ENCODE data around the gene ERP27.

The ERP27 gene

DNA sequence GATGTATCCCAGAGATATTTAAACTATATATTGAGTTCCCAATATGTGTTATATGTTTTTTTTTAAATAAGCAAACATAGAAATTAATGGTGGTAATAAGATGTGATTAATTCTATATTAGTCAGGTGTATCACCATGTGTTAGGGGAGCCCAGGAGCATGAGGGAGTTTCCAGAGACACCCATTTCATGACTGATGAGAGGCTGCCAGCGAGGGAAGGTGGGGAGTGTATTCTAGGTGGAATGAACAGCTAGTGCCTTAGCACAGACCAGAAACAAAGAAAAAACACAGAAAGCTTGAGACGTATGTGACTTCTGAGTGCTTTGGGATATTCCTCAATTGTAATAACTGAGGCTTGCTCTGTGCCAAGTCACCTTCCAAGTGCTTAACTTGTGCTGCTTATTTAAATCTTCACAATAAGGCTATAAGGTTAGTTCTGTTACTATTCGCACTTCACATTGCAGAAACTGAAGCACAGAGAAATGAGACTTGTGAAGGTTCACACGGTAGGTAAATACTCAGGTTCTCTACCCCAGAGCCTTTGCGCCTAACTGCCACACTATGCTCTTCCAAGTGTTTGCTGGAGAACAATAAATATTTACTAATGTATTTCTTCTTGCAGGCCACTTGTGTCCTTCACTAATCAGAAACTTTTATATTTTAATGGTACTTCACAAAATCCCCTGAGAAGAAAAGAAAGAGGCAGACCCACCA lies 34.8 kb downstream of the ERP27 start:
- no peak for DNase-seq (ENCODE audit: low read depth)

DNA sequence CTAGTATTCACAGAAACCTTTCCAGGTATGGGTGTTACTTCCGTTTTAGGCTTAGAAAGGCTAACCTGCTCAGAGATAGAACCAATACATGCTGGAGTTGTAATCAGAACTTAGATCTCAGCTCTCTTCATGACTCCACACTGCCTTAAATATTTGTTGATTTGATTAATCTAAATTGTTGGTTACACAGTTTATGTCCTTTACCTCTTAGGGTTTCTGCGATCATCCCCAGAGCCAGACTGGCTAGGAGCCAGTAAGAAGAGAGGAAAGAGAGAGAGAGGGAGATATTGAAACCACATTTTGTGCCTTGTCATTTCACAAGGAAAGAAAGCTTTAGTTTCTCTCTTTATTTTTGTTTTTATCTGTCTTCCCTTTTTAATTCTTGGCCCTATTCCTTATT lies 35.9 kb downstream of the ERP27 start:
- DNase-seq (ENCODE audit: low read depth) = no peak

DNA sequence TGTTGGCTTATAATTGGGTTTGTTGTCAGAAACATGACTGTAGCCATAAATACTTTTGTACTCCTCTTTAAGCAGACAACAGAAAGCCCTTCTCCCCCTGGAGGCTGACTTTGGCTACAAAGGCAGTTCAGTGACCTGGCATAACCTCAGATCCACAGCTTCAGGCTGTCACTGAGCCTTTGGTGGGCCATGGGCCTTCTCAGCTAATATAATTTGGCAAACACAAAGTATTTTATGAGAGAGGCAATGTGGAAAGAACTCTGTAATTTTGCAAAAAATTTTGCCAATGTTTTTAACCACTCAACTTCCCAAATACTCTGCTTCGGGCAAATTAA lies 37.1 kb downstream of the ERP27 start:
- no peak for DNase-seq (ENCODE audit: low read depth)

DNA sequence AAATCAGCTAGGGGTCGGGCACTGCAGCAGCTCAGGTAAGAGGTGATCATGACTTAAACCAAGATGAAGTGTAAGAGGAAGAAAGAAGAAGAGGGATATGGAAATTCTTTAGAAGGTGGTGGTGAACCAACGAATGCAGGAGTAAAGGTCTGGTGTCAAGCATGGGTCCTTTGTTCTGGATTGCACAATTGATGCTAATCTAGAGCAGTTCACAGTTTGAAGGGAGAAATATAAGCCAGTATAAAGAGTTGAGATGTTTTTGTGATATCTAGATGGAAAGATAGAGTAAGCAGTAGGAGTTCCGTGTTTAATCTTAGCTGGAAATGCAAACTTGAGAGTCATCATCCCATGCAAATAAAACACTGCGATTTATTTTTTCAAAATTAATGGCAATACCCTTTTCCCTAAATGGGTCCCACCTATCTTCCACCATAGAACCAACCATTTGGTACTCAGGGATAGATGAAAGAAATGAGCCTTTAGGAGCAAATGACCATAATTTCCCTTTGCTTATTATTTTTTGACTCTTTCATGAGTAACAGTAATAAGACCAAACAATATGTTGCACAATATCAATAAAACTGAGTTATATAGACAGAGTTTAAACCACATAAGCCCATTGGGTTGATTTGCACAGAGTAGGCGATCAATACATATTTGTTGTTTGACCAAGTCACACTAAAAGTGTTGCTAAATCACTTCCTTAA lies 37.7 kb downstream of the ERP27 start:
- DNase-seq (ENCODE audit: low read depth) = no peak

DNA sequence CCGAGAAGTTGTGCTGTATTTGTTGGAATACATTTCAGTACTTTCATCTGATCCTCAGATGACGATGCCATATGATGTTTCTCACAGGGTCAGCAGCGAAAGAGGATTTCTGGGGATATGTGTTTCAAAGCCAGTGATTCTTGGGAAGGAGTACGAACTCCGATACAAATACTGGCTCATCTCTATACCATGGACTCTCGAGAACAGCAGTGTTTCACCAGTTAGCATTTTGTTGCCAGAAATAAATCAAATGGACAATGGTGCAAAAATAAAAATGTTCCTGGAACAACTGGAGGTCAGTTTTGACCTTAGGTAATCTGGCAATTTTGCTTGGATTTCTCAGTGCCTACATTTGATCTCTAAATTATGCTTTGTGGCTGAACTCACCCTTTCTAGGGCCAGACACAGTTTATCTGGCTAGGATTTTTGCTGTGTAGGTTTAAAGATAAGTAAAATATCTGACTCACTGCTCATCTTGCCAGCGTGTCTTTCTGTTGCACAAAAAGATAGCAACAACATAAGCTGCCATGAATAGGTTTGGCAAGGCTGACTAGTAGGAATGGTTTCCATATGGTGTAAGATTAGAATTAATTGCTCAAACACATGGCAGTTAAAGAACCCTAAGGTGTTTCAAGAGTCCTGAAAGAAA lies 41.7 kb downstream of the ERP27 start:
- DNase-seq (ENCODE audit: low read depth) = no peak

DNA sequence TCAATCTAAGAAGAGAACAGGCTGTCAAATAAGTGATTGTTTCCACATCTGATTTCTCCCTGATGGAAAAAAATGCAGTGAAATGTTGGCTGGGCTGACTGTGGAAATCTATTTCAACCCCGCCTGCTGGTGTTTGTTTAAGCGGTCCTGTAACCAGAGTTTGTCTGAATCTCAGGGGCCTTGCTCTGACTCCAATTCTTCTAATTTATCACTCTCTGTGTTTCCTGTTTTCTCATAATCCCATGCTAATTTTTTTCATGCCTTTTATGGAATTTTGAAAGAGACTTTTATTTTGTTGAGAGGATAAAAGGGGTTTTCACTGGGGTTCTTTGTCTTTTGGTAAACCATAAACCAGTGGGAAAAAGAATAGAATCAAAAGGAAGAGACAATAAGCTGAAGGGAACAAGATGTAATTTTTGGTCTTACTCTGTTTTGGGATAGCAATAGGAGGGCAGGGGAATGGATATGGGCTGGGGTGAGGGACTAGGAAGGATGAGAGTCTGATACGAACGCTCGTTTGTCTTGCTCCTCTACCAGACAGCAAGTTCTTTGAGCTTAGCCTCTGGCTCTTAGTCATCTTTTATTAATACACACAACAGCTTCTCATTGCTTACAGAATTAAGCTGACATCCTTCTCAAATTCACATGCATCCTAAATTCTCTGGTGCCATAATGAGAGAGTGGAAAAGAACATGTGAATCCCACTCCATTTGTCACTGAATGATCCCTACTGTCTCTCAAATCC lies 44.7 kb downstream of the ERP27 start:
- DNase-seq (ENCODE audit: low read depth) = no peak

DNA sequence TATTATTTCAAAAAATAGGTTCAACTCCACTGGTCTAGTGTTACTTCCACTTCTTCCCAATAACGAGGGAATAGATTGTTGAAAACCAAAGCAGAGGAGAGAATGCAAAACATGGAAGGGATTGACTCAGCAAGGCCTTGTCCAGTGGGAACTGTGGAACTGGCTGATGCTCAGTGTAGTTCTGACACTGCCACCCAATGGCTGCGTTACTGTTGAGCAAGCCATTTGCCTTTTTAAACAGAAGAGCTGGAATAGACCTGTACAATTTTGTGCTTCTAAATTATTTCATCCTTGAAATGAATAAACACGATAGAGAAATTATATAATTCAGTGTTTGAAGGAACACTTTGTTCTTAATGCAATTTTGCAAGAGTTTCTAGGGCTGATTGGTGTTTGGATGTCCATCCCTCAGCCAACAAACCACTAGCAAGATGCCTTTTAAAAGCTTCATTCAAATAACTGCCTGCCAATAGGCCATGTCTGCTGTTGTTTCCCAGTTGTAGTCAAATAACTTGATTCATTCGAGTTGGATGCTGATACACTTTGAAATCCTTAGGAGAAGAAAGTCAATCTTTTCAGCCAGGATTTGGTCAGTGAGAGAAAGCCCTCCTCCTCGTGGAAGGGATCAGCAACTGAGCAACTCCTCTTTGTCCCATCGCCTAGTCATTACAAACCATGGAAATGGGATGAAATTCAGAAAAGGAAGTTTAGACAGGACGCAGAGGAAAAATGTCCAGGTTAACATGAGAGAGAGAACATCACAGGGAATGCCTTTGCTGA lies 45.4 kb downstream of the ERP27 start:
- no peak for DNase-seq (ENCODE audit: low read depth)

DNA sequence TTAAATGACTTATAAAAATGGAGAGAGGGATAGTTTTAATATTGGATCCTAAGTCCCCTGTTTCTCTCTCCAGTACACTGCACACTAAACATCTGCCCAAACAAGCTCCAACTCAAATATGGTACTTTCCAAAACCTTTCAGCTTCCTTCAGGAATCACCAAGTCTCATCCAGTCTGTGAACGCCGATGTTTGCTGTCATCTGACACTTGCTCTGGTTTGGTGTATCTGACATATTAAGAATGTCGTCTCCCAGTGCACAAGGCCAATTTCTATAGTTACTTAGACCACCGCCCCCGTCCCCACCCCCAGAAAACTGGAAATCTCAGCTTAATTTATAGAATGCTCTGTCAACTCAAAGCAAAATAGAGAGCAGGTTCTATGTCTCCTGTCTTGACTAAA lies 47.6 kb downstream of the ERP27 start:
- no peak for DNase-seq (ENCODE audit: low read depth)

DNA sequence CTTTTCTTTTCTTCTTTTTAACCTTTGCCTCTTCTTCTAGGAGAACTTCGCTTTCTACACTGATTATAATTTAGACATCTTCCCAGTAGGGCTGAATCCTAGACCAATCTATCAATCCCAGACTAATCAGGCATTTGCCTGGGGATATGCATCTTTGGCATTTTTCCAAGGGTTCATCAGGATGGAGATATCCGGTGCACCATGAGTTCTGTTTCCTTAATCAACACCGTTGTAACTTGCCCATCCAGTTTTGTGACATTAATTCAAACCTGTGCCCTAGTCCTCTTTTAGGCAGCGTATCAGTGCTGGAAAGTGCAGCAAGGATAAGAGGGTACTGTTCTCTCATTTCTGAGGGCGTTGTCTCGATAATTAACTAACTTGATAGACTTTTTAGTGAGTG lies 52.1 kb downstream of the ERP27 start:
- no peak for DNase-seq (ENCODE audit: low read depth)

DNA sequence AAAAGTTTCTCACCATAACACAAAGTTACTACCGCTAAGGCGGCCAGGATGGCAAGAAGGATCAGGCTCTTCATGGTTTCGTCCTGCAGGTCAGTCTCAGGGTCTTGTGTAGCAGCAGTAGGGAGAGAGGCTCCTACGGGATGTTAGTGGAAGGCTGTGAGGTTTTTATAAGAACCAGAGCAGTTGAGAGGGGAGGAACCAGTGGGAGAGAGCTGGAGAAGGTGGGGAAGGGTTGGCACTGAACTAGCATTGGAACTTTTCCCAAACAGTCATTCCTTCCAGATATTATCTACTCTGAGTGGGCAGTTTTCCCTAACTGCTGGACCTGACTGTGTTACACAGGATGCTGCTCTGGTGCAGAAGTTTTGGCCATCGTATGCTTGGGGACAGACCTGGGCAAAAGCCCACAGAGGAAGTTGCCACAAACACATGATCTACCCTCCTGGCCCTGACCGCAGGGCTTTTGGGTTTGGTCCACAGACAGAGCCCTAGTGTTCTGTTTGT lies 52.6 kb downstream of the ERP27 start, which contains the start of gene MGP:
MGP (minus strand) TSS at position 137 of the 504 bp plus-strand sequence; CDS start at position 74, 63 bp downstream.
- DNase-seq (ENCODE audit: low read depth) = no peak

DNA sequence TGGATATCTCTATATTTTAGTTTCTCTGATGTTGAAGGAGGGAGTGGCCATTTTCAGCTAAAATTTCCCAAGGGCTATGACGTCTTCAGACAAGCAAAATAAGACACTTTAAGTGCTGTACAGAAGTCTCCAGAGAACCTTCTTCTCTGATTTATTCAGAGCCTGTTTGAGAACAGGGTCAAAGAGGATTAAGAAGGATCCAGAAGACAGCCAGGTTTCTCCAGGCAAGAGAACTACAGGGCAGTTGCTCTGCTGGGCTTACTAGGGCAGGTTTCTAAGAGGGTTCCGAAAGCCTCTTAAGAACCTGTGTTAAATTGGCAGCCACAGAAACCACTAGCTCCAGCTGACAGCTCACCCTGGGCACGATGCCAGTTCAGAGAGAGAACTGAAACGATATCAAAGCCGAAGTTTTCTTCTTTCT lies 53.9 kb downstream of the ERP27 start:
- peak; percentile 77 for DNase-seq (ENCODE audit: low read depth)

DNA sequence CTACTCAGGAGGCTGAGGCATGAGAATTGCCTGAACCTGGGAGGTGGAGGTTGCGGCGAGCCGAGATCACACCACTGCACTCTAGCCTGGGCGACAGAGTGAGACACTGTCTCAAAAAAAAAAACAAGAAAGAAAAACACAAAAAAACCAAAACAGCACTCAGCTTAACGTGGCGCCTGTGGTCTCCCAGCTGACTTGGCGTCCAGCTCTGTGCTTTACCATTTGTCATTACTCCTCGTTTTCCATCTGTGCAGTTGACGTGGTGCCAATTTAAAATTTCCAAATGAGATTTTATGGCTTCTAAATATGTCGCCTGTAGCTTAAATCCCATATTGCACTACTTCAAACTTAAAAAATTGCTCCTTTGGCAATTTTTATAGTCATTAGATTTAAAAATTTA lies 54.7 kb downstream of the ERP27 start:
- no peak for DNase-seq (ENCODE audit: low read depth)

DNA sequence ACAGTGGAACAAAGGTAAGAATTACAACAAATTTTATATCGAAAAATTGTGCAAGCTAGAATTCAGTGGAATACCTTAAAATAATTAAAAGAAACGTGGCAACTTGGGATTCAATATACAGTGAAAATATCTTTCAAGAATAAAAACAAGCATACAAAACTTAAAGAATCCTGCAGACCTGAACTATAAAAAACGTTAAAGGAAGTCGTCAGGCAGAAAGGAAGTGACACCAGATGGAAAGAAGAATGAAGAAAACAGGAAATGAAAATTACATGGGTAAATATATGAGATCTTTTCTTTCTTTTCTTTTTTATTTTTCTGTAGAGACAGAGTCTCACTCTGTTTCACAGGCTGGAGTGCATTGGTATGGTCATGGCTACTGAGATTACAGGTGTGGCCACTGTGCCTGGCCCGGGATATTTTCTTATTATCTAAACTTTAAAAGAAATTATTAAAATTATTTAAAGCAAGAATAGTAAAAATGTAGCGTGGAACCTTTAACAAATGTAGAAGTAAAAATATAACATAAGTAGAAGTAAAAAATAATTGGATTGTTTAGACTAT lies 57.4 kb downstream of the ERP27 start:
- DNase-seq (ENCODE audit: low read depth) = no peak

DNA sequence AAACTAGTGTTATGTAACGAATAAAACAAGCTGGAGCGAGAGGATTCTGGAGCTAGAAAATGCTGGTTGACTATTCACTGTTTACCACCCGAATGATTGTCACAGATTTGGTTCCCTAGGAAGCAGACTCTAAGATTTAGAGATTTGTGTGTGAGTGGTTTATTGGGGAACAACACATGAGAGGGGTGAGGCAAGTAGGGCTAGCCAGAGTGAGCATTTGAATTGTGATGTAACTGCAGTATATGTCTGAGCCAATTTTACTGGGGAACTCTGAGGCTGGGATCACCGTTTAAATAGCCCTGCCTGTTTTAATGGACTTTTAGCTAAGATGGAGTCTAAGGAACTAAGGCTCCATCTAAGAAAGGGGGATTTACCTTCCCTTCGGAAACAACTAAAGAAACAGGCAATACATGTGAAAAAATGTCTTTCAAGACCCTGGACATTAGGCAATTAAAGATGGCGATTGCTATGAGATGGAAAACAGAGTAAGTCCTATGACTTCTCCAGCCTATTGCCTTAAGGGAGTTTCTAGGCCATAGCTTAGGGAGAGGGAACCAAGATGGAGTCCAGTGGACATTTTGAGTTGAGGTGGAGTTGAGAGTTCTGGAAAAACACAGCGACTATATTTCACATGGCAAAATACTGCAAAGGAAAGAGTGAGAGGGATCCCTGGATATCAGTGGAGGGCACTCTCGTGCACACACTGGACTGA lies 59.0 kb downstream of the ERP27 start:
- no peak for DNase-seq (ENCODE audit: low read depth)

DNA sequence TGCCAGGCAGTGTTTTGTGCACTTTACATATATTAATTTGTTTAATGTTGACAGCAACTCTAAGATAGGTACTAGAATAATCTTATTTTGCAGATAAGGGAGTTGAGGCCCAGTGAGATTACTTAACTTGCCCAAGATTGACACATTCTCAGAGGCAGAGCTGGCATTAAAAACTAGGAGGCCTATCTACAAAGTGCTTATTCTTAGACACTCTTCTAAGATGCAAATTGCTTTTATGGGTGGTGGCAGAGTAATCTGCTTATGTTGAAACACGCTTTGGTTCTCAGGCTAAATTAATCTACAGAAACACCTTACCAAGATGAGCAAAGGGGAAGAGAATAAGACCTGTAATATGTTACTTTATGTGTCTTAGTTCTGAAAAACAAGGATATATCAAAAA lies 59.8 kb downstream of the ERP27 start:
- DNase-seq (ENCODE audit: low read depth) = no peak

DNA sequence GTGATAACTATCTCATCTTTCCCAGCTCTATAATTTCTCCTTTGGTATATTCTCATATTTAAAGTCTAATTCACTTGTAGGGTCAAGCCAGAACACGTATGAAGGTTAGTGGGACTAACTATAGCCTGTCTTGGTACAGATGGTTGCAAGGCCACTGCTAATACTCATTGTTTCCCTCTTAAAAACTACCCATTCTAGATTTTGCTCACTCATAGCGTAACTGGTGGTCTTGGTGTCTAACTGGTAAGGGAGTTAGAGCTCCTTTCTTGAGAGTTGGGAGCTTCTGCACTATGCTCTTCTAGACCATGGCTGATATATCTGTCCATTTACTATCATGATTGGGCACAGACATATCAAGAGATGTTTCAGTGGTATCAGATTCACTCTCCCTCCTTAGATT lies 61.5 kb downstream of the ERP27 start:
- DNase-seq (ENCODE audit: low read depth) = no peak

DNA sequence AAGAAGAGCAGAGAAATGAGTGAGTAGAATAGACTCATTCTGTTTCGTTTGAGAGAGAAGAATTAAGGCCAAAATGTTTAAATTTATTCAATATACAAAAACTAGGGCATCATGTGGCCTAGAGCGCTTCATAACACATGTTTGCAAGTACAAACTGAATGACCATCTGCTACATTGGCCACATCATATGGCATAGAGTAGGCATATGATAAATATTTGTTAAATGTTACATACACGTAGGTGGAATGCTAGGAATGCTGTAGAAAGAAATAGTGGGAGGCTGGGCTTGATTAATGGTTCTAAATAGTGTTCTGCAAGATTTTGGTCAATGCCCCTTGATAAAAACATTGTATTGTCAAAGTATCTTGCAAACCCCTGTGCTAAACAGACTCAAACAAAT lies 63.5 kb downstream of the ERP27 start:
- no peak for DNase-seq (ENCODE audit: low read depth)

DNA sequence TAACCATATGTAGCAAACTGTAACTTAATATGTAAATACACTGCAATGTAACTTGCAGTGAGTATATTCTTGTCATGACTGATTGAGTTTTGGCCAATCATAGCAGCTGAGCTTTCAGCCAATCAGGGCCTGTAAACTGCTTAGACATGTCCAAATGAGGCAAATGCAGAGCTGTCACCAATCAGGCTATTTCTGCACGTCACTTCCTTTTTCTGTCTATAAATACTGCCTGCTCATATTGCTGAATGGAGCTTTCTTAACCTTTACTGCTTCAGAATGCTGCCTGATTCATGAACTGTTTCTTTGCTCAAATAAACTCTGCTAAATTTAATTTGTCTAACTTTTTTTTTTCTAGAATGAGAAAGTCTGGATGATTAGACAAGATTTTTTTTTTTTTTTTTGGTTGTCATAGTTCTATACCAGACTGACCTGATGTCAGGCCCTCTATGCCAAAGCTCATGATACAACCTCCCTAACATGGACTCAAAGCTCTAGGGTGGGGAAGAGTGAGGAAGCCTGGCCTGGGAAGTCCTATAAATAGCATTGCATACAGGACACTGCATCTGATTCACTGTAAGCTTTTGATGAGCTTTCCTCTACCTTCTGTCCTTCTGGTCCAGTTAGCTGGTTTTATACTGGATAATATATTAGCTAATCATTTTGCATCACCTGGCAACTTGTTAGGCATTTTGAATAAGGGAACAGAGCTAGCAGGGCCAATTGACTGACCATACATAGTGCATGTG lies 64.7 kb downstream of the ERP27 start:
- DNase-seq (ENCODE audit: low read depth) = no peak

DNA sequence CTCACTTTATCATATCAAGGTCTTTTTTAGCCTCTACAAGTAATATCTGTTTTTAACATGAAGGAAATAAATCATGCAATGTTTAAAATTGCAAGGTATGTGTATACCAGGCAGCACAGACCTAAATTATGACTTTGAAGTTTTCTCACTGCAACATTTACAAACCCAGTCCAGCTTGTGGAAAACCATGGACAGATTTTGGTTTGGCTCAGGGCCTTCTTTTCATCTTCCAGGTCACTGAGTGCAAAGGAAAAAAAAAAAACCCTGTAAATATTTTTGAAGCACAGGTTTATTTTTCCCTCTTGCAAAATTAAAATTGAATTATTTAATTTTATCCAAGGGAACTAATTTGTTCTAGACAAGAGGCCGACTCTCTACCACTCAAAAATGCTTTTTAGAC lies 66.5 kb downstream of the ERP27 start:
- no peak for DNase-seq (ENCODE audit: low read depth)

DNA sequence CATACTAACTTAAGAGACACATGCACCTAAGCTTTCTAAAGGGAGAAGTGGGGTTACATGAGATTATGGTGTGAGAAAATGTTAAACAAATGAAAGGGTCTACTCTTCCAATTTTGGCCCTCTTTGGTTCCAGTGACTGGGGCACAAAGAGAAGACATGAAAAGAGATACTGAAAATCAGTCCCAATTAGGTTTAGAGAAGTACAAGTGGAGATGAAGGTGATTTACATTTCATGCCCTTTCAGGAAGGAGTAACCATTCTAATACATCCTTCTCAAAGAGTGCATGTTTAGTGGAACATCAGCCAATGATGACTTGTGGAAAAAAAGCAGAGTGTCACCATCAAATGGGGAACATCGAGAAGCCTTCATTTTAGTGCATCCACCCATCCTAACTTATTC lies 67.1 kb downstream of the ERP27 start:
- no peak for DNase-seq (ENCODE audit: low read depth)

Measured in T follicular helper cell (primary cell).